Choroid plexus epithelial cell (primary cell): ENCODE data around the gene INAFM1.

Experiments
- DNase-seq: peaks from one replicate; pipeline ENCODE4 v3.0.0-alpha.2; 2010; ENCODE audit warnings: low read depth
- H3K4me3 ChIP-seq: 2 replicates; pipeline ENCODE4 v1.5.1; 2011; ENCODE audit warnings: low read depth, mild to moderate bottlenecking, control low read depth, low read length, moderate library complexity
- TF ChIP-seq, protein P1 (sequence below): conservative IDR thresholded peaks from 2 replicates; pipeline ENCODE4 v1.5.1; 2011; ENCODE audit warnings: low read depth, mild to moderate bottlenecking, control low read depth, inconsistent platforms, low read length, moderate library complexity

INAFM1 gene

DNA sequence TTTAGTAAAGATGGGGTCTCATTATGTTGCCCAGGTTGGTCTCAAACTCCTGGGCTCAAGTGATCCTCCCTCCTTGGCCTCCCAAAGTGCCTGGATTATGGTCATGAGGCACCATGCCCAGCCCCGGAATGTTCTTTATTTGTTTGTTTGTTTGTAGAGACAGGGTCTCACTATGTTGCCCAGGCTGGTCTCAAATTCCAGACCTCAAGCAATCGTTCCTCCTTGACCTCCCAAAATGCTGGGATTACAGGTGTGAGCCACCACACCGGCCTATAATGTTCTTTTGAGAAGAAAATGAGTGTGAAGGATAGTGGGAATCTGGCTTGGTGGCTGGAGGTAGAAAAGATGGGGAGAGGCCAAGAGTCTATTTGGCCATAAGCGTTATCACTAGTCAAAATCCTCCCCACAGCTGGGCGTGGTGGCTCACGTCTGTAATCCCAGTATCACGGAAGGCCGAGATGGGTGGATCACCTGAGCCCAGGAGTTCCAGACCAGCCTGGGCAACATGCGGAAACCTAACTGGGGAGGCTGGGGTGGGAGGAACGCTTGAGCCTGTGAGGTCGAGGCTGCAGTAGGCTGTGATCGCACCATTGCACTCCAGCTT lies 38.5 kb upstream of the INAFM1 start:
- H3K4me3 ChIP-seq: no peak overlapping the region
- TF ChIP-seq, protein P1, sequence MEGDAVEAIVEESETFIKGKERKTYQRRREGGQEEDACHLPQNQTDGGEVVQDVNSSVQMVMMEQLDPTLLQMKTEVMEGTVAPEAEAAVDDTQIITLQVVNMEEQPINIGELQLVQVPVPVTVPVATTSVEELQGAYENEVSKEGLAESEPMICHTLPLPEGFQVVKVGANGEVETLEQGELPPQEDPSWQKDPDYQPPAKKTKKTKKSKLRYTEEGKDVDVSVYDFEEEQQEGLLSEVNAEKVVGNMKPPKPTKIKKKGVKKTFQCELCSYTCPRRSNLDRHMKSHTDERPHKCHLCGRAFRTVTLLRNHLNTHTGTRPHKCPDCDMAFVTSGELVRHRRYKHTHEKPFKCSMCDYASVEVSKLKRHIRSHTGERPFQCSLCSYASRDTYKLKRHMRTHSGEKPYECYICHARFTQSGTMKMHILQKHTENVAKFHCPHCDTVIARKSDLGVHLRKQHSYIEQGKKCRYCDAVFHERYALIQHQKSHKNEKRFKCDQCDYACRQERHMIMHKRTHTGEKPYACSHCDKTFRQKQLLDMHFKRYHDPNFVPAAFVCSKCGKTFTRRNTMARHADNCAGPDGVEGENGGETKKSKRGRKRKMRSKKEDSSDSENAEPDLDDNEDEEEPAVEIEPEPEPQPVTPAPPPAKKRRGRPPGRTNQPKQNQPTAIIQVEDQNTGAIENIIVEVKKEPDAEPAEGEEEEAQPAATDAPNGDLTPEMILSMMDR: no peak

DNA sequence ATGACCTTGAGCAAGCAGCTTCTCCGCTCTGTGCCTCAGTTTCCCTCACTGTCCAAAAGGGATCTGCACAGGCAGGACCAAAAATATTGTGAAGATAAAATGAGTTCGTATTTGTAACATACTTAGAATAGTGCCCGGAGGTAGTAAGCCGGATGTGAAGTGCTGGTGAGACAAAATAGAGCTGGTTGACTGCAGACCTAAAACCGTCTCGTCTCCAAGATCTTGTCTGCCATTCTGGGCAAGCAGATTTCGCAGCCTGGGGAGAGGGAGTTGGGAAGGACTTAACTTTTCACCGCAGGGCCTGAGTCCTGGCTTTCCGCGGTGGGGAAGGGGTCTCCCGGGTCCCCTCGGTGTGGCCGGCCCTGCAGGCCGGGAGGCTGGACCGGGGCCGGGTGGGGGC lies 35.5 kb upstream of the INAFM1 start:
- TF ChIP-seq, protein P1: no peak
- H3K4me3 ChIP-seq: peak overlapping the region; percentile 44
- peak; percentile 45 for DNase-seq

More for the DNA sequence above, 38.5 kb upstream of the INAFM1 start:
- no peak for DNase-seq

GRCh38 chr19:47239610-47240296 lies 34.9 kb upstream of the INAFM1 start:
- TF ChIP-seq, protein P1: no peak
- peak overlapping the region; percentile 44 for H3K4me3 ChIP-seq
- peak; percentile 48 for DNase-seq

- no peak overlapping the region for H3K4me3 ChIP-seq
- no peak for DNase-seq
- TF ChIP-seq, protein P1: no peak
These were observed 34.1 kb upstream of the INAFM1 start for GRCh38 chr19:47240556-47240955.

GRCh38 chr19:47240996-47241918 lies 33.4 kb upstream of the INAFM1 start:
- DNase-seq: peak; percentile 84
- no peak overlapping the region for H3K4me3 ChIP-seq
- TF ChIP-seq, protein P1: no peak

- H3K4me3 ChIP-seq: no peak overlapping the region
- TF ChIP-seq, protein P1: no peak
These were observed 32.6 kb upstream of the INAFM1 start for GRCh38 chr19:47241919-47242577.

More at GRCh38 chr19:47241919-47242577, 32.6 kb upstream of the INAFM1 start:
- no peak for DNase-seq
